Suprapubic skin (tissue), 4 donors: Measurements from ENCODE around the gene NNMT. TPM values are rescaled to one million over a fixed set of nuclear protein-coding genes. Genes with fewer than 3 reads are reported as not detected.

Experiments used
- DNase-seq, 2 donors: peaks; one replicate each; pipeline ENCODE4 v3.0.0-alpha.2; 2019; ENCODE audit warnings: low spot score in 2 of 2
- H3K27ac ChIP-seq: fragments of 200-600 bp; sonication (generic); one replicate; pipeline ENCODE4 v1.5.1; 2019
- H3K27me3 ChIP-seq: fragments of 200-600 bp; sonication (generic); one replicate; pipeline ENCODE4 v1.5.1; 2019
- H3K36me3 ChIP-seq: fragments of 200-600 bp; sonication (generic); one replicate; pipeline ENCODE4 v1.5.1; 2019
- H3K4me1 ChIP-seq: fragments of 200-600 bp; sonication (generic); one replicate; pipeline ENCODE4 v1.5.1; 2019
- H3K4me3 ChIP-seq: fragments of 200-600 bp; sonication (generic); one replicate; pipeline ENCODE4 v1.5.1; 2019; ENCODE audit warnings: mild to moderate bottlenecking
- H3K9me3 ChIP-seq: fragments of 200-600 bp; sonication (generic); one replicate; pipeline ENCODE4 v1.5.1; 2019
- CTCF ChIP-seq, 2 donors: fragments of 200-600 bp in 1 of 2; fragments of 450-650 bp in 1 of 2; sonication (generic) in 1 of 2; IDR thresholded peaks; one replicate each; pipeline ENCODE4 v1.5.1; 2016 to 2019; ENCODE audit warnings: antibody characterized with exemption in 2 of 2, mild to moderate bottlenecking in 1 of 2, moderate library complexity in 1 of 2
- EP300 ChIP-seq: sonication (generic); formaldehyde crosslinking; IDR thresholded peaks from one replicate; pipeline ENCODE4 v1.6.1; 2017; ENCODE audit warnings: antibody characterized with exemption
- POLR2A ChIP-seq, 2 donors: fragments of 450-650 bp; IDR thresholded peaks; one replicate each; pipeline ENCODE4 v1.6.1; 2017; ENCODE audit warnings: antibody characterized with exemption in 2 of 2, mild to moderate bottlenecking in 2 of 2, moderate library complexity in 2 of 2
- POLR2AphosphoS5 ChIP-seq, 3 donors: sonication (generic); formaldehyde crosslinking; IDR thresholded peaks; one replicate each; pipeline ENCODE4 v1.6.1; 2017; ENCODE audit warnings: antibody characterized with exemption in 3 of 3
- WGBS: methylation state at CpG from one replicate; pipeline ENCODE4 v1.1.5; 2018; 5-methylcytosine and 5-hydroxymethylcytosine counted together
- total RNA-seq, 4 donors: library from RNA; depleted of rRNA; stranded (reverse); fragments of >200 nt; gene quantifications; one replicate each; pipeline ENCODE4 v1.1.0, GENCODE V29; 2016

NNMT gene
- total RNA-seq, 4 donors from 2014 or later, result 106 to 269 (median 210) TPM

GRCh38 chr11:114358716-114359115 lies 62.5 kb downstream of the NNMT start:
- no peaks in the 10 kb centered on the region for H3K36me3 ChIP-seq
- no peaks in the 10 kb centered on the region for H3K9me3 ChIP-seq
- H3K27ac ChIP-seq, result no peak overlapping the region
- TF ChIP-seq CTCF (IDR thresholded peaks at IDR 0.05), result no peak
- no peak for TF ChIP-seq POLR2AphosphoS5 (IDR thresholded peaks at IDR 0.05)
- H3K27me3 ChIP-seq, result no peaks in the 10 kb centered on the region
- no peak for DNase-seq
- 42% methylated on average over 1 of the region's 1 CpG for WGBS
- H3K4me3 ChIP-seq, result no peak overlapping the region
- H3K4me1 ChIP-seq, result peaks cover 8% of the 10 kb centered on the region

- H3K4me3 ChIP-seq, result no peak overlapping the region
- H3K9me3 ChIP-seq, result no peaks in the 10 kb centered on the region
- no peak for TF ChIP-seq POLR2AphosphoS5 (IDR thresholded peaks at IDR 0.05)
- no peak for TF ChIP-seq POLR2A (IDR thresholded peaks at IDR 0.05)
- TF ChIP-seq CTCF (IDR thresholded peaks at IDR 0.05), result no peak
- TF ChIP-seq EP300, result no peak
- H3K27ac ChIP-seq, result no peak overlapping the region
- H3K36me3 ChIP-seq, result no peaks in the 10 kb centered on the region
- H3K4me1 ChIP-seq, result peaks cover 8% of the 10 kb centered on the region
- no peak for DNase-seq
- no peaks in the 10 kb centered on the region for H3K27me3 ChIP-seq
Measured at GRCh38 chr11:114359342-114359741, 63.1 kb downstream of the NNMT start.

- Histone ChIP-seq H3K36me3 (no peaks in the 10 kb centered on the region), H3K9me3 (no peaks in the 10 kb centered on the region), H3K4me1 (peaks cover 8% of the 10 kb centered on the region), H3K4me3 (no peak overlapping the region), H3K27ac (no peak overlapping the region), H3K27me3 (no peaks in the 10 kb centered on the region)
- TF ChIP-seq POLR2AphosphoS5 (IDR thresholded peaks at IDR 0.05) (no peak), EP300 (no peak), POLR2A (IDR thresholded peaks at IDR 0.05) (no peak), CTCF (IDR thresholded peaks at IDR 0.05) (no peak)
- 87% methylated on average over 4 of the region's 4 CpGs for WGBS
- DNase-seq, result no peak
Measured at GRCh38 chr11:114362326-114362725, 66.1 kb downstream of the NNMT start.

GRCh38 chr11:114362958-114363357 lies 66.8 kb downstream of the NNMT start:
- Histone ChIP-seq H3K9me3 (no peaks in the 10 kb centered on the region), H3K4me3 (no peak overlapping the region), H3K36me3 (no peaks in the 10 kb centered on the region), H3K4me1 (peaks cover 8% of the 10 kb centered on the region), H3K27ac (no peak overlapping the region), H3K27me3 (no peaks in the 10 kb centered on the region)
- DNase-seq, result no peak
- TF ChIP-seq EP300, result no peak
- no peak for TF ChIP-seq CTCF (IDR thresholded peaks at IDR 0.05)
- no peak for TF ChIP-seq POLR2AphosphoS5 (IDR thresholded peaks at IDR 0.05)
- TF ChIP-seq POLR2A (IDR thresholded peaks at IDR 0.05), result no peak
- 65% methylated on average over 3 of the region's 3 CpGs for WGBS

Other genes starting within 250 kb of the NNMT start
- gene ZBTB16, start 236.7 kb upstream of the NNMT start, total RNA-seq, result 100 to 1,000 TPM; 142 to 474 (median 232) TPM
- gene C11orf71, start 104.1 kb downstream of the NNMT start, total RNA-seq, result 10 to 100 TPM in 3 of 4 donors, 1 to 10 TPM in 1; 9.7 to 13.3 (median 11.8) TPM
- gene RBM7, start 104.3 kb downstream of the NNMT start, total RNA-seq, result 10 to 100 TPM; 10.2 to 18.4 (median 16.9) TPM
- gene REXO2, start 143.1 kb downstream of the NNMT start, total RNA-seq, result 100 to 1,000 TPM in 3 of 4 donors, 10 to 100 TPM in 1; 88.7 to 125 (median 109) TPM